Activated CD8-positive, alpha-beta memory T cell treated with anti-CD3 and anti-CD28 coated beads, Interleukin-2, amount 10 ng/mL, durations not matched to agents 7 days and 5 days (primary cell): ENCODE results near the gene DNLZ. TPM values are rescaled to one million over a fixed set of nuclear protein-coding genes. Genes with fewer than 3 reads are reported as not detected.

Experiments
- ATAC-seq: fragments of 150-1000 bp; cut with Tn5 transposase; one replicate; pipeline ENCODE4 v1.10.0; 2021; ENCODE audit warnings: moderate library complexity
- CTCF ChIA-PET: fragments of 350-600 bp; sonication (Branson Sonifier 250); formaldehyde crosslinking; loops from one replicate; lab custom pipeline; 2021; ENCODE audit warnings: antibody characterized with exemption; lab: Charles Lee
- DNase-seq: peaks from one replicate; pipeline ENCODE4 v3.0.0-alpha.2; 2020
- H3K27ac Mint-ChIP-seq: one replicate; pipeline ENCODE4 v1.8.0; 2021; ENCODE audit warnings: mild to moderate bottlenecking, mixed read lengths
- H3K27me3 Mint-ChIP-seq: one replicate; pipeline ENCODE4 v1.8.0; 2021; ENCODE audit warnings: mixed read lengths
- H3K36me3 Mint-ChIP-seq: one replicate; pipeline ENCODE4 v1.8.0; 2021; ENCODE audit warnings: mild to moderate bottlenecking, mixed read lengths
- H3K4me1 Mint-ChIP-seq: one replicate; pipeline ENCODE4 v1.8.0; 2021; ENCODE audit warnings: mixed read lengths
- H3K4me3 Mint-ChIP-seq: one replicate; pipeline ENCODE4 v1.8.0; 2021; ENCODE audit warnings: mild to moderate bottlenecking, moderate library complexity, mixed read lengths
- H3K9me3 Mint-ChIP-seq: one replicate; pipeline ENCODE4 v1.8.0; 2022; ENCODE audit warnings: low read depth, mixed read lengths
- total RNA-seq, 2 experiments: library from RNA; stranded (reverse); gene quantifications; one replicate each; pipeline ENCODE4 v1.2.3, GENCODE V29; 2021

DNLZ gene
- total RNA-seq, 2 experiments from 2014 or later, result 22.4 to 23.7 TPM

GRCh38 chr9:136346927-136347465 is 16.5 kb downstream of the DNLZ start:
- no peak overlapping the region for H3K4me3 Mint-ChIP-seq
- CTCF ChIA-PET, result no interaction called here
- ATAC-seq (no peak), DNase-seq (no peak)
- H3K27me3 Mint-ChIP-seq, result no peaks in the 10 kb centered on the region
- no peaks in the 10 kb centered on the region for H3K9me3 Mint-ChIP-seq
- H3K36me3 Mint-ChIP-seq, result no peaks in the 10 kb centered on the region
- H3K27ac Mint-ChIP-seq, result no peak overlapping the region
- no peaks in the 10 kb centered on the region for H3K4me1 Mint-ChIP-seq

DNA sequence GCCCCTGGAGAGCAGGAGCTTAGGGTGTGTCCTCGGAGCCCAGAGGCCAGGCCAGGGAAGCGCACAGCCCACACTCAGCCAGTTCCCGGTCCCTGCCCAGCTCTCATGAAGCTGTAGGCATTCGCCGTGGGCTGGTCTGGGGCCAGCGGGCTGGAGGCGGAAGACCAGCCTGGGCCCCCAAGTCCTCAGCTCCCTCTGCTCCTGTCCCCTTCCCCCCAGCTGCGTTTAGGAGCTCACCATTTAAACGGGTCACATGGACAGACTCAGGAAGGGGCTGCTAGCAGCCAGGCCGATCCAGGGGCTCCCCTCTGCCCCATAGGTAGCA is 17.4 kb downstream of the DNLZ start:
- Mint-ChIP-seq H3K27ac (no peak overlapping the region), H3K27me3 (no peaks in the 10 kb centered on the region), H3K36me3 (no peaks in the 10 kb centered on the region), H3K4me3 (no peak overlapping the region), H3K4me1 (no peaks in the 10 kb centered on the region), H3K9me3 (no peaks in the 10 kb centered on the region)
- CTCF ChIA-PET, result no interaction called here
- DNase-seq, result no peak
- no peak for ATAC-seq

- DNase-seq (no peak), ATAC-seq (no peak)
- H3K4me1 Mint-ChIP-seq, result no peaks in the 10 kb centered on the region
- H3K36me3 Mint-ChIP-seq, result no peaks in the 10 kb centered on the region
- H3K9me3 Mint-ChIP-seq, result no peaks in the 10 kb centered on the region
- CTCF ChIA-PET, result no interaction called here
- no peak overlapping the region for H3K27ac Mint-ChIP-seq
- H3K27me3 Mint-ChIP-seq, result no peaks in the 10 kb centered on the region
- H3K4me3 Mint-ChIP-seq, result no peak overlapping the region
Measured at GRCh38 chr9:136345281-136346156, 18.0 kb downstream of the DNLZ start.

GRCh38 chr9:136344544-136345280 is 18.8 kb downstream of the DNLZ start:
- Mint-ChIP-seq H3K9me3 (no peaks in the 10 kb centered on the region), H3K27me3 (no peaks in the 10 kb centered on the region), H3K27ac (no peak overlapping the region), H3K36me3 (no peaks in the 10 kb centered on the region), H3K4me1 (no peaks in the 10 kb centered on the region), H3K4me3 (no peak overlapping the region)
- DNase-seq (no peak), ATAC-seq (no peak)
- CTCF ChIA-PET, result interaction anchor here (0.5 kb wide), 1 partner anchor 15 kb away, joined by 3 read pairs; no protein-coding TSS in a partner anchor

DNA sequence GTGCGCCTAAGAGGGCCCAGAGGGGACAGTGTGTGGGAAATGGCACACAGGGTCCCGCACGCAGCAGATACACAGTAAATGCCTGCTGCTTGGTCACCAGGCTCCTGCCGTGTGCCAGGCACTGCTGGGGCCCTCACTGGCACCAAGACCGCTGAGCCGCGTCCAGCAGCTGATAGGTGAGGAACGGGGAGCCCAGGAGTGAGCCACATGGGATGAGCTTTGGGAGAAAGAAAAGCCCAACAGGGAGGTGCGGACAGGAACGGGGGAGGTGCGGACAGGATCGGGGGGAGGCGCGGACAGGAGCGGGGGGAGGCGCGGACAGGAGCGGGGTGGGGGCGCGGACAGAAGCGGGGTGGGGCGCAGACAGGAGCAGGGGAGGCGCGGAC is 19.7 kb downstream of the DNLZ start:
- ATAC-seq, result no peak
- CTCF ChIA-PET, result no interaction called here
- H3K36me3 Mint-ChIP-seq, result no peaks in the 10 kb centered on the region
- H3K27ac Mint-ChIP-seq, result no peak overlapping the region
- no peak overlapping the region for H3K4me3 Mint-ChIP-seq
- no peaks in the 10 kb centered on the region for H3K9me3 Mint-ChIP-seq
- no peak for DNase-seq
- H3K27me3 Mint-ChIP-seq, result no peaks in the 10 kb centered on the region
- no peaks in the 10 kb centered on the region for H3K4me1 Mint-ChIP-seq

- no peaks in the 10 kb centered on the region for H3K4me1 Mint-ChIP-seq
- ATAC-seq (no peak), DNase-seq (no peak)
- CTCF ChIA-PET, result no interaction called here
- no peaks in the 10 kb centered on the region for H3K27me3 Mint-ChIP-seq
- H3K36me3 Mint-ChIP-seq, result no peaks in the 10 kb centered on the region
- H3K9me3 Mint-ChIP-seq, result no peaks in the 10 kb centered on the region
- H3K27ac Mint-ChIP-seq, result no peak overlapping the region
- no peak overlapping the region for H3K4me3 Mint-ChIP-seq
Measured at GRCh38 chr9:136343121-136343883, 20.2 kb downstream of the DNLZ start.

DNA sequence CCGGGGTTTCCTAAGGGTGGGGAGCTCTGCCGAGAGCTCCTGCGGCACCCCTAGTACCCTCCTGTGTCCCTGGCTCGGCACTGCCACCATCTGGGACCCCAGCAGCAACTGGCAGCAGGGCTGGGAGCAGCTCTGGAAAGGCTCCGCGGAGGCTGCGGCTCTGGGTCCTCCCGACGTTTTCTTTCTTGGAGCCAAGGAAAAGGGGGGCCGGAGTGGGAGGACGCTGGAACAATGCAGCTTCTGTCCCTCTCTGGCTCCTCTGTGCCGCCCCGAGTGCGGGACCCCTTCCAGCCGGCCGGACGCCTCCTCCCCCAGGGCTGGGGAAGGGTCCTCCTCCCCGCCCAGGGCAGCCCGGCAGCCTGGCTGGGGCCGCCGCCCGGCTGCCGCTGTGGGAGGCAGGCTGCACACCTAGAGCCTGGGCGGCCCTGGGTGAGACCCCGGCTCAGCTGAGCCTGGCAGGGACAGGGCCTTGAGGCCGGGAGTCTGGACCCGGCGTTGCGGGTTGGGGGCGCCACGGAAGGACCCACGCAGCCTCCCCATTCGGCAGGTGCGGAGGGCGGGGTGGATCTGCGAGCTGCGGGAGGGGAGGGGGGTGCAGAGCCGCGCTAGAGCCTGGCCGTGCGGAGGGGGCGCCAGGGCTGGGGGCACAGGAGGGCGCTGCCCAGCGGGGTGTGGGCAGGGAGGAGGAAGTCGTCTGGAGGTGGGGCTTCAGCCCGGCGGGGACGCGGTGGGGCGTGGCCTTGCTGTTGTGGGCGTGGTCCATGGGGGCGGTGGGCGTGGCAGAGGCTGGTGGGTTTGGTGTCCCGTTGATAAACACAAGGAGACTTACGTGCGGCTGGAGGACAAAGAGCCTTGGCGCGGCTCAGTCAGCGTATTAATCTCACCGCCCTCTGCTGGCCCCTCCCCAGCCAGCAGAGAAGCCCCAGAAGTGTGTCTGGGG is 21.1 kb downstream of the DNLZ start:
- peak; percentile 73 for DNase-seq
- CTCF ChIA-PET, result no interaction called here
- Mint-ChIP-seq H3K4me3 (no peak overlapping the region), H3K27ac (no peak overlapping the region), H3K9me3 (no peaks in the 10 kb centered on the region), H3K27me3 (no peaks in the 10 kb centered on the region), H3K36me3 (no peaks in the 10 kb centered on the region), H3K4me1 (no peaks in the 10 kb centered on the region)
- peak; percentile 71 for ATAC-seq

DNA sequence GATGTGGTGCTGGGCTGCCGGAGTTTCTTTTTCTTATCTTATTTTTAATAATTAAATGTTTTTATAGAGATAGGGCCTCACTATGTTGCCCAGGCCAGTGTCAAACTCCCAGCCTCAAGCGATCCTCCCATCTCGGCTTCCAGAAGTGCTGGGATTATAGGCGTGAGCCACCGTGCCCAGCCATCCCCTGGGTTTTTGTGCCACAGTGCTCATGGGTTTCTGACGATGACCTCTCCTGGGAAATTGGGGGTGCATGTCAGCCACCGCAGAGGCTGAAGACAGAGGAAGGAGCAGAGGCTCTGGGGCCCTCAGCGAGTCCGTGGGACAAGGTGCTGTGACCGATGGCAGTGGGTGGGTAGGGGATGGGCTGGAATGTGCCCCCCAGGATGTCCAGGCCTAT is 21.8 kb downstream of the DNLZ start:
- DNase-seq (no peak), ATAC-seq (no peak)
- CTCF ChIA-PET, result no interaction called here
- H3K36me3 Mint-ChIP-seq, result no peaks in the 10 kb centered on the region
- no peaks in the 10 kb centered on the region for H3K4me1 Mint-ChIP-seq
- no peak overlapping the region for H3K4me3 Mint-ChIP-seq
- no peaks in the 10 kb centered on the region for H3K27me3 Mint-ChIP-seq
- no peaks in the 10 kb centered on the region for H3K9me3 Mint-ChIP-seq
- H3K27ac Mint-ChIP-seq, result no peak overlapping the region

GRCh38 chr9:136341042-136341655 is 22.4 kb downstream of the DNLZ start:
- Mint-ChIP-seq H3K27ac (no peak overlapping the region), H3K36me3 (no peaks in the 10 kb centered on the region), H3K4me1 (no peaks in the 10 kb centered on the region), H3K27me3 (no peaks in the 10 kb centered on the region), H3K9me3 (no peaks in the 10 kb centered on the region), H3K4me3 (no peak overlapping the region)
- no peak for DNase-seq
- ATAC-seq, result no peak
- CTCF ChIA-PET, result no interaction called here

DNA sequence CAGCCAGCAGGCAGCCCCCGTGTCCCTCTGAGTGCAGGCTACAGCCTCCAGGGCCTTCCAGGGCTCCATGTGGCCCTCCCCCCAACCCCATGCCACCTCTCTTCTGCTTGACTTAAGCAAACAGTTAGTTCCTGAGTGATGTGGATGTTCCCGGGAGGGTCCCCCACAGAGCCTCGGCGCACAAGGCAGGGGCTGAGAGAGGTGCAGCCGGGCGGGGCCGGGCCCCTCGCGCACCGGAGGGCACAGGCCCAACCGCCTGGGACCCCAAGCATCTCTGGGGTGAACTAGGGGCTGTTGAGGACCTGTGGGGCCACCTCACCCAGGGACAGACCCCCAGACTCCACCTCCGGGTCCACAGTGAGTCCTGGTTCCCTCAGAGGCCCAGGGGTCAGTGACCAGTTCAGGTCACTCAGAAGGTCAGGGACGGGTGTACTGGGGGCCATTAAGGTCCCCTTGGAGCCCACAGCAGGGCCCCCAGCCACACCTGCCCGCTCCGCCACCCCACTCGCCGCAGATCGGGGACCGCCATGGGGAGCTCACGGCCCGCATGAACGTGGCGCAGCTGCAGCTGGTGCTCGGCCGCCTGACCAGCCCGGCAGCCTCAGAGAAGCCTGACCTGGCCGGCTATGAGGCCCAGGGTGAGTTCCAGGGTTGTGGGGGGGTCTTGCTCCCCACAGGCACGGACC is 23.0 kb downstream of the DNLZ start:
- Mint-ChIP-seq H3K9me3 (no peaks in the 10 kb centered on the region), H3K27me3 (no peaks in the 10 kb centered on the region), H3K4me3 (no peak overlapping the region), H3K36me3 (no peaks in the 10 kb centered on the region), H3K4me1 (no peaks in the 10 kb centered on the region), H3K27ac (no peak overlapping the region)
- no peak for ATAC-seq
- no peak for DNase-seq
- CTCF ChIA-PET, result interaction anchor here (1.1 kb wide), 2 partner anchors 22 to 63 kb away, joined by 4 read pairs; no protein-coding TSS in a partner anchor

DNA sequence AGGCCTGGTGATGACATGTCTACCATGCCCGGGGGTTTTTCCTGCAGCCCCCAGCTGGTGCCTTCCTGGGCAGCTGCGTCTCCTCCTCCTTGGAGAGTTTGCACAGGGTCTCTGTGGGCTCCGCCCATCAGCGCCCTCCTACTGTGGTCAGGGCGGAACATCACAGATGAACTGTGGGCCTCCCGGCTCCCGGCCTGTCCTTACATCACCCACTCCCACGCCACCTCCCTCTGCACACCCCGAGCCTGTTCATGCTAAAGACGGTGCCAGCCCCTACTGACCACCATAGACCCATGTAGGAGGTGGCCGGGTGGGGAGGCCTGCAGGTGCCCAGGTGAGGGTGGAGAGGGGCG is 23.6 kb downstream of the DNLZ start:
- Mint-ChIP-seq H3K36me3 (no peaks in the 10 kb centered on the region), H3K4me1 (no peaks in the 10 kb centered on the region), H3K4me3 (no peak overlapping the region), H3K27ac (no peak overlapping the region), H3K27me3 (no peaks in the 10 kb centered on the region), H3K9me3 (no peaks in the 10 kb centered on the region)
- CTCF ChIA-PET, result interaction anchor here (0.7 to 1.1 kb wide), 3 partner anchors 23 to 63 kb away, joined by 3 to 4 read pairs (median 4); no protein-coding TSS in a partner anchor
- ATAC-seq (no peak), DNase-seq (no peak)
